Measurements from ENCODE around the gene CLK2. TPM values are rescaled to one million over a fixed set of nuclear protein-coding genes. Genes with fewer than 3 reads are reported as not detected.
A peak's percentile ranks its signal among the peaks of the same experiment; 100 is the strongest.

The CLK2 gene
- polyA plus RNA-seq, 1 donor: 68.7 TPM

DNA sequence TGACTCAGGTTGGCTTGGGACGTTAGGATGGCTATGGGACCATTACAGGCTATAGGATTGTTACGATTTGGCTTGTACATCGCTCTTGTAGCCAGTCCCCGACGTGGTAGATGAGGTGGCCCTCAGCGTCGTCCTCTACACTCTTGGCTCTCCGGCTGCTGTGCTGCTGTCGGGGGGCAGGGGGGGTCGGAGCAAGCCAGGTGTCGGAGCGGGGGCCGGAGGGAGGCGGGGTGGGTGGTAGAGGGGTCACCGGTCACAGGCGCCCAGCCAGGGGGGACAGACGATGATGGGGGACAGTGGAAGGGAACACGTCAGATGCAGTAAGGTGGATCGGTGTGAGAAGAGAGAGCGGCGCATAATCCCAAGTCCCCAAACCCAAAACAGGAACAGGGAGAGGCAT lies 4.7 kb downstream of the CLK2 start:
- Histone ChIP-seq H3K27ac (ENCODE audit: low read length) (no peak overlapping the region), H3K27me3 (ENCODE audit: control insufficient read depth, insufficient read depth, low read length) (no peaks in the 10 kb centered on the region), H3K4me3 (ENCODE audit: low read length) (no peak overlapping the region), H3K9me3 (ENCODE audit: control insufficient read depth, low read depth, low read length) (no peaks in the 10 kb centered on the region), H3K4me1 (ENCODE audit: control insufficient read depth, insufficient read depth, low read length) (peaks cover 7% of the 10 kb centered on the region), H3K36me3 (ENCODE audit: control insufficient read depth, insufficient read depth, low read length) (peaks cover 71% of the 10 kb centered on the region)
- WGBS (ENCODE audit: insufficient coverage, low lambda C conversion rate): no CpG with 5 or more reads among the region's 21 CpGs
- DNase-seq: no peak

DNA sequence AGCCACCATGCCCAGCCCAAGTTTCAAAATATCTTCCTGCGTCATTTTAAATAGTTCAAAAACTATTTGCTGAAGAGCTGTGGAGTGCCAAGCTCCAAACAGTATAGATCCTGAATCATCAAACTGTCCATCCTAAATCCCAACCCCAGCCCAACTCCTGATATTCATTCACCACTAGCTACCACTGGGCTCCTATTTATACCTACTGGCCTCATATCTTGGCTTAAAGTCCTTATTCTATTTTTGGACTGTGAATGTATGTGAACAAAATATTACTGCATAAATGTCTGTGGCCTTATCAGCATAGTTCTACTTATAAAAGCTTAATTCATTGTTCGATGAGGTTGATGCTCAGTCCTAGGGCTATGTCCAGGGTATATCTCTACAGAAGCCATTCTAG lies 5.9 kb downstream of the CLK2 start:
- peaks cover 4% of the 10 kb centered on the region for H3K4me1 ChIP-seq (ENCODE audit: control insufficient read depth, insufficient read depth, low read length)
- WGBS (ENCODE audit: insufficient coverage, low lambda C conversion rate): no CpG with 5 or more reads among the region's 2 CpGs
- no peaks in the 10 kb centered on the region for H3K27me3 ChIP-seq (ENCODE audit: control insufficient read depth, insufficient read depth, low read length)
- no peak for DNase-seq
- H3K36me3 ChIP-seq (ENCODE audit: control insufficient read depth, insufficient read depth, low read length): peaks cover 77% of the 10 kb centered on the region
- no peak overlapping the region for H3K4me3 ChIP-seq (ENCODE audit: low read length)
- H3K9me3 ChIP-seq (ENCODE audit: control insufficient read depth, low read depth, low read length): no peaks in the 10 kb centered on the region
- H3K27ac ChIP-seq (ENCODE audit: low read length): no peak overlapping the region

DNA sequence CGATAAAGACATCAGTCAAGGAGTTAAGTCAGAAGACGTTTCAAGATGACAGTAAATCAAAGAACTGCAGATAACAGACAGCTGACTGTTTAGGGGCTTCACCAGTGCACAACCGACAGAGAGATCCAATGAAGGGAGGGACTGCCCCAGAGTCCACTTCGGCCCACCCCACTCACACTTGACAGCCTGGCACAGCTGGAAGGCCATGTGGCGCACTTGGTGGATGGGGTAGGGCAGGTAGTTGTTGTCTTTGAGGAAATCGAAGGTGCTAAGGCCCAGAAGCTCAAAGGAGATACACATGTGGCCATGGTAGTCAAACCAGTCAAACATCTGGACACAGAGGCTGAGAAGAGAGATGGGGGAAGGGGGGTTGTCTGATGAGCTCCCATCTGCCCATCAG lies 6.8 kb downstream of the CLK2 start:
- Histone ChIP-seq H3K36me3 (ENCODE audit: control insufficient read depth, insufficient read depth, low read length) (peaks cover 77% of the 10 kb centered on the region), H3K4me3 (ENCODE audit: low read length) (no peak overlapping the region), H3K4me1 (ENCODE audit: control insufficient read depth, insufficient read depth, low read length) (peaks cover 1% of the 10 kb centered on the region), H3K9me3 (ENCODE audit: control insufficient read depth, low read depth, low read length) (no peaks in the 10 kb centered on the region), H3K27ac (ENCODE audit: low read length) (no peak overlapping the region), H3K27me3 (ENCODE audit: control insufficient read depth, insufficient read depth, low read length) (no peaks in the 10 kb centered on the region)
- DNase-seq: no peak
- WGBS (ENCODE audit: insufficient coverage, low lambda C conversion rate): 90% methylated on average over 2 of the region's 6 CpGs

DNA sequence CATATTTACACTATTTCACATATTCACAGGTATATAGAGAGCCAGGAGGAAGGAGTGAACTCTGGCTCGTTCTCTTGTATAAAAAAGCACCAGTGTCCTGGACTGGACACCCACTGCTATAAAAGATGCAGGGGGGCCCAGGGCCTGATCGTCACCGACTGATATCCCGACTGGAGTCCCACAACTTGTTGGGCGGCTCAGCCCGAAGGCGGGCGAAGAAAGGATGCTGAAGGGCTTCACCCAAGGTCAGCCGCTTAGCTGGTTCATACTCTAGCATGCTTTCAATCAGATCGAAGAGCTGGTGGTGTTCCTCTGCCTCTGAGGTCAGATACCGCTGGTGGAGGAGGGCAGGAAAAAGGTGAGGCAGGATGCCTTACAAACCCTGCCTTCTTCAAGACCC lies 10.2 kb downstream of the CLK2 start:
- Histone ChIP-seq H3K4me3 (ENCODE audit: low read length) (no peak overlapping the region), H3K36me3 (ENCODE audit: control insufficient read depth, insufficient read depth, low read length) (peaks cover 64% of the 10 kb centered on the region), H3K9me3 (ENCODE audit: control insufficient read depth, low read depth, low read length) (no peaks in the 10 kb centered on the region), H3K4me1 (ENCODE audit: control insufficient read depth, insufficient read depth, low read length) (peaks cover 6% of the 10 kb centered on the region), H3K27ac (ENCODE audit: low read length) (no peak overlapping the region), H3K27me3 (ENCODE audit: control insufficient read depth, insufficient read depth, low read length) (no peaks in the 10 kb centered on the region)
- no CpG with 5 or more reads among the region's 11 CpGs for WGBS (ENCODE audit: insufficient coverage, low lambda C conversion rate)
- DNase-seq: no peak

DNA sequence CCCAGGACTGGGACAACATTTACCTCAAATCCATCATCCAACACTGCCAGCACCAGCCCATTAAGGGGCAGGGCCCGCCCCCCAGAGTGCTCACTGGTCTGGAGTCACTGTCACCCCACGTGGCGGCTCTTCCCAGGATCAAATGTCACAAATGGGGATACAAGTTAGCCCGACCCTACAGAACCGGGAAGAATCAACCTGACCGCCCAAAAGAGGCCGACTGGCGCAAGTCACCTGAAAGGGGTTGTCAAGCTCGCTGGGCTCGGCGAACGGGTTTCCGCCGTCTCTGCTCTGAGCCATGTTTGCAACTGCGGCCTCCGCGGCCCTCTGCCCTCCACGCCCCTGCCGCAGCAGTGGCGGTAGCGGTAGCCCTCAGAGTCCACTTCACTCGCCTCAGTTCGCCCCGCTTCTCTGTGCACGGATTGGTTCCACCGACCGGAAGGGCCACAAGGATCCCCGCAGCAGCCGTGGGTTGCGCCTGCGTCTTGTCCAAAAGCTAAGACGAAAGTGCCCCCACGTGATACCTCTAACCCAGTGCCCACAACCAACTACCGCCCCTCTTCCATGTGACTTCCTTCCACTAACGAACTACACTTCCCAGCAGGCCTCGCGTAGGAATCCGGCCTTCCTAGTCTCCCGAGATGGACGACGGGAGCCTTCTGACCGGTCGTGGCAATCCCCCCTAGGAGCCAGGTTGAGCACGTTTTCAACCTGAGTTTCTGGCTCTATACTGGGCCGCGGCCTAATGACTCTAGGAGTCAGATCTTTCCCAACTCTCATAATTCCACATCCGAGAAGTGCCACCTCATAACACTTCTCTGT lies 11.2 kb downstream of the CLK2 start, which contains the start of gene SCAMP3:
TSS of gene SCAMP3 (minus strand) at position 509 of the 822 bp plus-strand sequence. CDS start at position 300, 209 bp downstream.
- DNase-seq: peak; percentile 97 to 98
- Histone ChIP-seq H3K4me3 (ENCODE audit: low read length) (peak within 1 kb of the TSS; percentile 79), H3K36me3 (ENCODE audit: control insufficient read depth, insufficient read depth, low read length) (peaks cover 59% of the 10 kb centered on the region), H3K27me3 (ENCODE audit: control insufficient read depth, insufficient read depth, low read length) (no peaks in the 10 kb centered on the region), H3K4me1 (ENCODE audit: control insufficient read depth, insufficient read depth, low read length) (peaks cover 6% of the 10 kb centered on the region), H3K9me3 (ENCODE audit: control insufficient read depth, low read depth, low read length) (no peaks in the 10 kb centered on the region), H3K27ac (ENCODE audit: low read length) (peak within 1 kb of the TSS; percentile 75)
- no CpG with 5 or more reads among the region's 47 CpGs for WGBS (ENCODE audit: insufficient coverage, low lambda C conversion rate)

DNA sequence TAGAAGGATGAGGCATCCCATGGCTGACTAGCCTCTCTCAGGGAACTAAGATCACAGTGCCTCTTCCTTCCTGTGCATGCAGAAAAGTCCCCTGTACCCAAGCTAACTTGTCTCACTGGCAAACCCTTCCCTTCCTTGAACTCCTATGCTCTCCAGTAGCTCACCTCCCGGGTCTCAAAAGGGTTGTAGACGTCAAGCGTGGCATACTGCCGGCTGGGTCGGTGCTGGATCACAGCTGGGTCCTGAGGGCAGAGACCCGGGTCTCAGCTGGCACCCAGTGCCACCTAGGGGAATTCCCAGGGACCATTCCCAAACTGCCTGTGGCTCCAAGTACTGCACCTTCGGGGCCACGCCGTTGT lies 11.8 kb downstream of the CLK2 start:
- Histone ChIP-seq H3K4me3 (ENCODE audit: low read length) (peak overlapping the region; percentile 79), H3K36me3 (ENCODE audit: control insufficient read depth, insufficient read depth, low read length) (peaks cover 57% of the 10 kb centered on the region), H3K27ac (ENCODE audit: low read length) (peak overlapping the region; percentile 75), H3K9me3 (ENCODE audit: control insufficient read depth, low read depth, low read length) (no peaks in the 10 kb centered on the region), H3K27me3 (ENCODE audit: control insufficient read depth, insufficient read depth, low read length) (no peaks in the 10 kb centered on the region), H3K4me1 (ENCODE audit: control insufficient read depth, insufficient read depth, low read length) (peaks cover 6% of the 10 kb centered on the region)
- DNase-seq: no peak
- no CpG with 5 or more reads among the region's 9 CpGs for WGBS (ENCODE audit: insufficient coverage, low lambda C conversion rate)

DNA sequence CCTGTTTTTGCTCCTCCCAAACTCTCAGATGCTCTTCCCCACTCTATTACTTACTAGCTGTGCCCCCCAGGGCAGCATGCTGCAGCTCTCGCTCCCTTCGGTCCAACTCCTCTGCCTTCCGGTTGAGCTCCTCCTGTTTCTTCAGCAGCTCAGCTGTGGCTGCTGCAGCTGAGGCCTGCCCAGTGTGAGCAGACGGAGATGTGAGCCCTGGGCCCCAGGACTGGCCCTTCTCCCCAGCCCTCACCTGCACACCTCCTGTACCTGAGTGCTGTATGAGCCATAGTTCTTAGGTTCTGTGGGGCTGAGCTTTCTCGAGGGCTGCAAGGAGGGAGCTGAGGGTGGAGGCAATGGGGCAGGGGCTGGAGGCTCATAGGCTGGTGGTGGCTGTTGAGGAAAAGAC lies 13.0 kb downstream of the CLK2 start:
- no peak overlapping the region for H3K4me3 ChIP-seq (ENCODE audit: low read length)
- H3K36me3 ChIP-seq (ENCODE audit: control insufficient read depth, insufficient read depth, low read length): peaks cover 47% of the 10 kb centered on the region
- WGBS (ENCODE audit: insufficient coverage, low lambda C conversion rate): no CpG with 5 or more reads among the region's 5 CpGs

DNA sequence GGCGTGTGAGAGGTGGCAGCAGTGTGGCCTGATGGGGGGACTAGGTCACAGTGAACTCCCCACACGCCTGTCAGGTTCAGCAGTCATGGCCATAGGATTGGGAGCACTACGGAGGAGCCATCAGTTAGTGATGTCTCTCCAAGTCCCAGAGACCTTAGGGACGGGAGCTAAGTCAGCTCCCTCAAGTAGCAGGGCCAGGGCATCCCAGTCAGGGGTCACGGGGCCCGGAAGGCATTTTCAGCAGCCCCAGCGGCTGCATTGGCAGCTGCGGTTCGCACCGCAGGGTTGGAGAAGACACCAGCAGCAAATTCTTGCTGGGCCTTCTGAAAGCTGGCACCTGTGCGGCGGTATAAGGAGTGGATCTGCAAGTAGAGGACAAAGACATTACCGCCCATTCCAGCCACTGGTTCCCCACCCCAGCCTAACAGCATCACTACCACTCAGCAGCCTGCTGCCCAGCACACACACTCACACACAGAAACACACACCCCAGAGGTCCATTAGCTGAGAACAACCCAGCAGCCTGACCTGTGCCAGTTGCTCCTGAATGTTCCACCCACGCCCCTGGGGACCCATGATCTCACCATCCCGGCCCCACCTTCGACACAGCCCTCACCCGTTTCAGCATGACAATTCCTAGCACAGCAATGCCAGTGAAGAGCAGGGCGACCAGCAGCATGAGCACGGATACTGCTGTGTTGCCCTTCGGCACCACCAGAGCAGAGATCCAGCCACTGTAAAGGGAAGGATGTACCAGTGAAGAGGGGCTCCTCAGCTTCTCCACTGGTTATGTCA lies 17.0 kb downstream of the CLK2 start:
- no CpG with 5 or more reads among the region's 20 CpGs for WGBS (ENCODE audit: insufficient coverage, low lambda C conversion rate)
- H3K9me3 ChIP-seq (ENCODE audit: control insufficient read depth, low read depth, low read length): no peaks in the 10 kb centered on the region
- H3K36me3 ChIP-seq (ENCODE audit: control insufficient read depth, insufficient read depth, low read length): peaks cover 24% of the 10 kb centered on the region
- H3K4me1 ChIP-seq (ENCODE audit: control insufficient read depth, insufficient read depth, low read length): peaks cover 18% of the 10 kb centered on the region
- no peaks in the 10 kb centered on the region for H3K27me3 ChIP-seq (ENCODE audit: control insufficient read depth, insufficient read depth, low read length)
- H3K27ac ChIP-seq (ENCODE audit: low read length): peak overlapping the region; percentile 99
- no peak for DNase-seq
- peak overlapping the region; percentile 91 for H3K4me3 ChIP-seq (ENCODE audit: low read length)

More for the DNA sequence above, 13.0 kb downstream of the CLK2 start:
- H3K27me3 ChIP-seq (ENCODE audit: control insufficient read depth, insufficient read depth, low read length): no peaks in the 10 kb centered on the region
- no peak overlapping the region for H3K27ac ChIP-seq (ENCODE audit: low read length)
- no peak for DNase-seq
- H3K4me1 ChIP-seq (ENCODE audit: control insufficient read depth, insufficient read depth, low read length): peaks cover 12% of the 10 kb centered on the region
- no peaks in the 10 kb centered on the region for H3K9me3 ChIP-seq (ENCODE audit: control insufficient read depth, low read depth, low read length)

DNA sequence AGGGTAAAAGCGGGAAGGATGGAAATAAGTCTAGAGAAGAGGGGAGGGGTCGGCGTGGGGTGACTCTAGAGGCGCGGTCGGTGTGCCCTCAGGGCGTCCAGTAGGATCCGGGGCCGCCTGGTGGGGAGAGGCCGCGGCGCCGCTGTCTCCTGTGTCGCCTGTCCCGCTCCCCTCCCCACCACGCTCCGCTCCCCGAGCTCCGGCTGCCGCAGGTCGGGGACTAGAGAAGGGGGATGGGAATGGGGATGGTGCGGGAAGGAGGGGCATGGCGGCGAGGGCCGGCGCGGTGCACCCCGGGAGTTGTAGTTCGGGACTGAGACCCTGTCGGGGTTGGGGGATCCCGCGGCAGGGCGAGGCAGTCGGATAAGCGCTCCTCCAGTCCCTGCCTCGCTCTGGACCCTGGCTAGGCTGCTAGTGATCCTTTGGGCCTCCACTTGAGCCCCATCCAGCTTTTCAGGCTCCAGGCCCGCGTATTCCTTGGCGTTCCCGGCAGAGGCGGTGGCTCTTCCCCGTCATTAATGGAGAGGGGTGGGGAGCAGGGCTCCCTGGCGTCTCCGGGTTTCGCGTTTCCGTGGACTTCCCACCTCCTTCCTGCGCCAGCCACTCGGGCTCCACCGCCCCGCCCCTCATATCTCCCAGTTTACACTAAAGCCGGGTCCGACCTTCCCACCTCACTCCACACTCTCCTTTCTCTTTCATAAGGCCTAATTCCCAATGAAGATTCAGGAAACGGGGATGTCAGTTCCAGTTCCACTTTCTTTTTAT lies 17.9 kb downstream of the CLK2 start, which contains the start of gene ENTREP3:
TSS of gene ENTREP3 (minus strand) at position 241 of the 765 bp plus-strand sequence. CDS start 606 bp downstream, outside the sequence.
- Histone ChIP-seq H3K27ac (ENCODE audit: low read length) (peak within 1 kb of the TSS; percentile 99), H3K4me3 (ENCODE audit: low read length) (peak within 1 kb of the TSS; percentile 91), H3K27me3 (ENCODE audit: control insufficient read depth, insufficient read depth, low read length) (no peaks in the 10 kb centered on the region), H3K36me3 (ENCODE audit: control insufficient read depth, insufficient read depth, low read length) (peaks cover 23% of the 10 kb centered on the region), H3K4me1 (ENCODE audit: control insufficient read depth, insufficient read depth, low read length) (peaks cover 18% of the 10 kb centered on the region), H3K9me3 (ENCODE audit: control insufficient read depth, low read depth, low read length) (no peaks in the 10 kb centered on the region)
- peak; percentile 82 to 93 for DNase-seq
- 2% methylated on average over 8 of the region's 54 CpGs for WGBS (ENCODE audit: insufficient coverage, low lambda C conversion rate)

DNA sequence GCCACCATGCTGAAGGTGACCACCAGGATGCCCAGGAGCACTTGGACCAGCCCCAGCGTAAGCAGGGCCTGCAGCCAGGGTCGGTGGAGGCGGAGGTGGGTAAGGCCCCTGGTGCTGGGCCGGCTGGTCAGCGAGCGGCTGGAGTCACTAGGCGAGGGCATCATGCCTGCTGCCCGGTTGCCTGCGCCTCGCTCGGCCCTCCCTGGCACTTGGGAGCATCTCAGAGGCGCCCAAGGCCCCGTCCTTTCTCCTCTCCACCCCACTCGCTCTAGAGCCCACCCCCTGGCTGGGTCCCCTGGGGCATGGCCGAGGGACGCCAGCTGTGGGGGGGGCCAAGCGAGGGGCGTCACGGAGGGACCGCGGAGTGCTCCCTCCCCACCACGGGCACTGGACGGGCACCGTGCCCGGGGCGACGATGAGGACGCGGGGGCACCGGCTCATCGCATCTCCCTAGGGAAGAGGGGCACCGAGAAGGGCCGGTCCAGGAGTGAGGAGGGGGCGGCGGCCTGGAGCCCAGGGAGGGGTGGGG lies 18.5 kb downstream of the CLK2 start:
- no CpG with 5 or more reads among the region's 35 CpGs for WGBS (ENCODE audit: insufficient coverage, low lambda C conversion rate)
- Histone ChIP-seq H3K4me1 (ENCODE audit: control insufficient read depth, insufficient read depth, low read length) (peaks cover 18% of the 10 kb centered on the region), H3K27ac (ENCODE audit: low read length) (peak overlapping the region; percentile 99), H3K27me3 (ENCODE audit: control insufficient read depth, insufficient read depth, low read length) (no peaks in the 10 kb centered on the region), H3K4me3 (ENCODE audit: low read length) (peak overlapping the region; percentile 91), H3K9me3 (ENCODE audit: control insufficient read depth, low read depth, low read length) (no peaks in the 10 kb centered on the region), H3K36me3 (ENCODE audit: control insufficient read depth, insufficient read depth, low read length) (peaks cover 20% of the 10 kb centered on the region)
- peak in 1 of 2 donors; percentile 25 for DNase-seq

Measured in large intestine (tissue), 3 donors.